ENCODE measurements around the gene PACSIN1. TPM values are rescaled to one million over a fixed set of nuclear protein-coding genes. Genes with fewer than 3 reads are reported as not detected.
"Not testable (repeated sequence)": the region's sequence is repeated elsewhere in the genome, so short reads cannot be mapped to it uniquely, and the experiment has no call there.

The PACSIN1 gene
- total and polyA plus RNA-seq, 9 donors, result 0.08 to 0.55 (median 0.45) TPM; not detected in 2

GRCh38 chr6:34476447-34476846 is 10.6 kb downstream of the PACSIN1 start:
- H3K4me1 ChIP-seq (ENCODE audit: insufficient read depth), result no peaks in the 10 kb centered on the region
- no peak overlapping the region for H3K27ac ChIP-seq
- no peaks in the 10 kb centered on the region for H3K9me3 ChIP-seq
- TF ChIP-seq POLR2A (IDR thresholded peaks at IDR 0.05) (no peak), CTCF (IDR thresholded peaks at IDR 0.05) (no peak), EP300 (IDR thresholded peaks at IDR 0.05) (no peak)
- H3K4me3 ChIP-seq, result no peak overlapping the region
- 63 to 88% (median 80%) methylated on average over 5 of the region's 5 CpGs for WGBS, 3 donors
- no peak for DNase-seq
- no peaks in the 10 kb centered on the region for H3K36me3 ChIP-seq
- intact Hi-C loops (cut with DNase I), result no loop called here
- H3K27me3 ChIP-seq, result no peaks in the 10 kb centered on the region

DNA sequence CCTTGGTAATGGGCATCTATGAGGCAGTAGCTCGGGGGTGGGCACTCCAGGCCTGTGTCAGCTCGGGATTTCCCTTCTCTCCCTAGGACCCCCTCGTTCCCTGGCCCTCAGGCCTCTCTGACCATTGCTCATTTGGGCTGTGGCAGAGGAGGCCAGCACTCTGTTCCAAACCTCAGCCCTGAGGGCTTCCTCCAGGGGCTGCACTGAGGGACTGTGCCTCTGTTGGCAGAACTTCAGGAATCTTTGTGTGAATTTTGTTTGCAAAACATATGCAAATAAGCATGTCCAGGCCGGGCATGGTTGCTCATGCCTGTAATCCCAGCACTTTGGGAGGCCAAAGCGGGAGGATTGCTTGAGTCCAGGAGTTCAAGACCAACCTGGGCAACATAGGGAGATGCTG is 11.0 kb downstream of the PACSIN1 start:
- no peak for DNase-seq
- H3K27ac ChIP-seq, result no peak overlapping the region

DNA sequence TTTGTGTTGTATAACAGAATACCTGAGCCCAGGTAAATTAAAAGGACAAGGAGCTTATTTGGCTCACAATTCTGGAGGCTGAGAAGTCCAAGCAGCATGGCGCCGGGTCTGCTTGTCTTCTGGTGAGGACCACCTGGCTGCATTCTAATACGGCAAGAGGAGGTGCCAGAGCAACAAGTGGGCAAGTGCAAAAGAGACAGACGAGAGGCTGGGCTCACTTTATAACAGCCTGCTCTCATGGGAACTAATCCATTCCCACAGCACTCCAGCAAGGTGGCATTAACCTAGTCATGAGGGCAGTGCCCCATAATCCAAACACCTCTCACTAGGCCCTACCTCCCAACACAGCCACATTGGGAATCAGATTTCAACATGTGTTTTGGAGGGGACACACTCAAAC is 12.9 kb downstream of the PACSIN1 start:
- intact Hi-C loops (cut with DNase I), result no loop called here
- Histone ChIP-seq H3K36me3 (no peaks in the 10 kb centered on the region), H3K9me3 (no peaks in the 10 kb centered on the region), H3K4me1 (ENCODE audit: insufficient read depth) (no peaks in the 10 kb centered on the region), H3K27me3 (no peaks in the 10 kb centered on the region), H3K4me3 (no peak overlapping the region), H3K27ac (no peak overlapping the region)
- no peak for TF ChIP-seq POLR2A (IDR thresholded peaks at IDR 0.05)
- no peak for TF ChIP-seq CTCF (IDR thresholded peaks at IDR 0.05)
- DNase-seq, result no peak
- WGBS, 3 donors, result 86 to 95% (median 91%) methylated on average over 4 of the region's 4 CpGs

More for the DNA sequence above, 11.0 kb downstream of the PACSIN1 start:
- H3K36me3 ChIP-seq, result no peaks in the 10 kb centered on the region
- no peak for TF ChIP-seq POLR2A (IDR thresholded peaks at IDR 0.05)
- no peak for TF ChIP-seq EP300 (IDR thresholded peaks at IDR 0.05)
- no peak for TF ChIP-seq CTCF (IDR thresholded peaks at IDR 0.05)
- H3K9me3 ChIP-seq, result no peaks in the 10 kb centered on the region
- 45 to 55% (median 50%) methylated on average over 5 of the region's 5 CpGs for WGBS, 3 donors
- H3K27me3 ChIP-seq, result no peaks in the 10 kb centered on the region
- no peaks in the 10 kb centered on the region for H3K4me1 ChIP-seq (ENCODE audit: insufficient read depth)
- intact Hi-C loops (cut with DNase I), result no loop called here
- no peak overlapping the region for H3K4me3 ChIP-seq

- H3K27me3 ChIP-seq; H3K4me1 ChIP-seq (ENCODE audit: insufficient read depth); H3K36me3 ChIP-seq; DNase-seq; H3K9me3 ChIP-seq; H3K4me3 ChIP-seq; intact Hi-C loops (cut with DNase I); H3K27ac ChIP-seq: not testable (repeated sequence)
- 95 to 99% (median 95%) methylated on average over 5 of the region's 5 CpGs for WGBS, 3 donors
Measured at GRCh38 chr6:34483781-34484180, 17.9 kb downstream of the PACSIN1 start.

GRCh38 chr6:34484391-34484790 is 18.5 kb downstream of the PACSIN1 start:
- no peak for TF ChIP-seq POLR2A (IDR thresholded peaks at IDR 0.05)
- TF ChIP-seq CTCF (IDR thresholded peaks at IDR 0.05), result no peak
- TF ChIP-seq EP300 (IDR thresholded peaks at IDR 0.05), result no peak
- no peaks in the 10 kb centered on the region for H3K36me3 ChIP-seq
- H3K27ac ChIP-seq, result no peak overlapping the region
- DNase-seq, result no peak
- WGBS, 3 donors, result 56 to 68% (median 67%) methylated on average over 1 of the region's 1 CpG
- H3K9me3 ChIP-seq, result no peaks in the 10 kb centered on the region
- intact Hi-C loops (cut with DNase I), result no loop called here
- no peaks in the 10 kb centered on the region for H3K27me3 ChIP-seq
- H3K4me3 ChIP-seq, result no peak overlapping the region
- no peaks in the 10 kb centered on the region for H3K4me1 ChIP-seq (ENCODE audit: insufficient read depth)
